Measurements from ENCODE around the gene METTL4. TPM values are rescaled to one million over a fixed set of nuclear protein-coding genes. Genes with fewer than 3 reads are reported as not detected.

METTL4 gene
- total and polyA plus RNA-seq, 9 of the 15 experiments (the other 6 are each of a cell fraction or from before 2014, with no cell fraction given) = 7.9 to 32.8 (median 22.1) TPM

GRCh38 chr18:2532797-2533196, 38.5 kb downstream of the METTL4 start:
- no peak overlapping the region for H3K4me3 ChIP-seq
- WGBS (ENCODE audit: insufficient coverage, low coverage, missing lambda C conversion rate) = 51% methylated on average over 2 of the region's 2 CpGs
- no peaks in the 10 kb centered on the region for H3K27me3 ChIP-seq (ENCODE audit: control insufficient read depth in 2 of 2, insufficient read depth in 2 of 2, low read length in 2 of 2)
- no peaks in the 10 kb centered on the region for H3K4me1 ChIP-seq (replicated peaks in 1 of 2; ENCODE audit: control insufficient read depth in 2 of 2, insufficient read depth in 2 of 2, low read length in 2 of 2)
- no peak overlapping the region for H3K4me2 ChIP-seq (ENCODE audit: insufficient read depth, low read length)
- CTCF ChIA-PET (ENCODE audit: low intra/inter-chr PET ratio) = no interaction called here
- no peak overlapping the region for H3K9ac ChIP-seq (ENCODE audit: insufficient read depth in 1 of 2, low read depth in 2 of 2, low read length in 2 of 2)
- DNase-seq (ENCODE audit: extremely low read depth in 1 of 4, low spot score in 3 of 4) = no peak
- H3K36me3 ChIP-seq (ENCODE audit: control insufficient read depth, insufficient read depth, low read length) = no peaks in the 10 kb centered on the region; the same call in 2 of the 3 replicates
- no TSS peak for BruUV-seq (replicated peaks)
- no peaks in the 10 kb centered on the region for H4K20me1 ChIP-seq (replicated peaks; ENCODE audit: control insufficient read depth, insufficient read depth, low read length)
- no peak overlapping the region for H3K27ac ChIP-seq (ENCODE audit: extremely low read depth, low read depth, low read length)
- no peaks in the 10 kb centered on the region for H3K79me2 ChIP-seq (ENCODE audit: control insufficient read depth, insufficient read depth, low read length)
- in situ Hi-C loops (cut with MboI) = loop anchor here (25.0 kb wide), 1 partner anchor 945 kb away; no protein-coding TSS in a partner anchor
- TF ChIP-seq ZNF224 (CRISPR knock-in tag; IDR thresholded peaks at IDR 0.05) (no peak), KLF16 (IDR thresholded peaks at IDR 0.05) (no peak), ZNF311 (CRISPR knock-in tag; IDR thresholded peaks at IDR 0.05) (no peak), MXI1 (IDR thresholded peaks at IDR 0.05; ENCODE audit: low read depth, low read length) (no peak), HDAC2 (IDR thresholded peaks at IDR 0.05) (no peak), BRF2 (IDR thresholded peaks at IDR 0.05; ENCODE audit: borderline replicate concordance, insufficient read depth, insufficient read length) (no peak), BCOR (IDR thresholded peaks at IDR 0.05) (no peak)
- no peak for FAIRE-seq
- POLR2A ChIA-PET = interaction anchor here (1.5 kb wide), 1 partner anchor 11 kb away, joined by 4 read pairs; no protein-coding TSS in a partner anchor
- no peaks in the 10 kb centered on the region for H3K9me3 ChIP-seq (replicated peaks; ENCODE audit: control insufficient read depth, insufficient read depth, low read depth, low read length)
- H2AFZ ChIP-seq (ENCODE audit: low read depth, low read length) = no peak overlapping the region
- H3K9me1 ChIP-seq (ENCODE audit: control insufficient read depth, insufficient read depth, low read length) = no peaks in the 10 kb centered on the region
- ATAC-seq = no peak
- intact Hi-C loops (cut with micrococcal nuclease) = no loop called here

All from K562 (cell line).